BE2C (cell line): Measurements from ENCODE around the gene ST13.
"Not testable (repeated sequence)": the region's sequence is repeated elsewhere in the genome, so short reads cannot be mapped to it uniquely, and the experiment has no call there.

ENCODE experiments used
- DNase-seq: peaks from one replicate; pipeline ENCODE4 v3.0.0-alpha.2; 2020
- H3K27me3 ChIP-seq: fragments of 250-450 bp; sonication (Bioruptor Pico); 2 replicates; pipeline ENCODE4 v1.5.1; 2020; ENCODE audit warnings: mild to moderate bottlenecking
- H3K36me3 ChIP-seq: fragments of 250-450 bp; sonication (Bioruptor Pico); 2 replicates; pipeline ENCODE4 v1.5.1; 2020; ENCODE audit warnings: mild to moderate bottlenecking
- H3K4me1 ChIP-seq: fragments of 250-450 bp; sonication (Bioruptor Pico); 2 replicates; pipeline ENCODE4 v1.5.1; 2020
- H3K4me3 ChIP-seq: 2 replicates; pipeline ENCODE4 v1.5.1; 2011; ENCODE audit warnings: low read depth, low read length
- H3K9me3 ChIP-seq: fragments of 250-450 bp; sonication (Bioruptor Pico); 2 replicates; pipeline ENCODE4 v1.5.1; 2020
- CTCF ChIP-seq: IDR thresholded peaks from 2 replicates; pipeline ENCODE4 v1.5.1; 2012; ENCODE audit warnings: mild to moderate bottlenecking, low read depth, low read length

ST13 gene

GRCh38 chr22:40782521-40782920 is 73.9 kb downstream of the ST13 start:
- TF ChIP-seq CTCF: no peak
- Histone ChIP-seq H3K9me3 (no peaks in the 10 kb centered on the region), H3K27me3 (no peaks in the 10 kb centered on the region), H3K4me3 (no peak overlapping the region), H3K36me3 (peaks cover 16% of the 10 kb centered on the region), H3K4me1 (no peaks in the 10 kb centered on the region)
- no peak for DNase-seq

GRCh38 chr22:40781749-40782148 is 74.7 kb downstream of the ST13 start:
- not testable (repeated sequence) for H3K4me1 ChIP-seq, DNase-seq, H3K9me3 ChIP-seq, H3K27me3 ChIP-seq, H3K4me3 ChIP-seq
- peaks cover 22% of the 10 kb centered on the region for H3K36me3 ChIP-seq
